Upper lobe of left lung (tissue), 4 donors: Measurements from ENCODE around the gene TSPAN5.

Source experiments
- CTCF ChIP-seq, 6 experiments: fragments of 450-650 bp in 4 of 6; fragments of 200-600 bp in 2 of 6; sonication (generic) in 2 of 6; IDR thresholded peaks; one replicate each; pipeline ENCODE4 v1.5.1; 2016 to 2019; ENCODE audit warnings: antibody characterized with exemption in 6 of 6
- EP300 ChIP-seq, 4 donors: sonication (generic); formaldehyde crosslinking; IDR thresholded peaks; one replicate each; pipeline ENCODE4 v1.5.1; 2017; ENCODE audit warnings: antibody characterized with exemption in 4 of 4, control low read depth in 2 of 4
- POLR2A ChIP-seq, 4 donors: fragments of 450-650 bp; IDR thresholded peaks; one replicate each; pipeline ENCODE4 v1.5.1; 2016 to 2017; ENCODE audit warnings: antibody characterized with exemption in 4 of 4, mild to moderate bottlenecking in 2 of 4
- POLR2AphosphoS5 ChIP-seq, 2 donors: sonication (generic); formaldehyde crosslinking; IDR thresholded peaks; one replicate each; pipeline ENCODE4 v1.5.1; 2017; ENCODE audit warnings: antibody characterized with exemption in 2 of 2

- no peak for TF ChIP-seq CTCF (IDR thresholded peaks at IDR 0.05)
- TF ChIP-seq POLR2A (IDR thresholded peaks at IDR 0.05) = no peak
- TF ChIP-seq EP300 (IDR thresholded peaks at IDR 0.05) = no peak
- TF ChIP-seq POLR2AphosphoS5 (IDR thresholded peaks at IDR 0.05) = no peak
Observed at GRCh38 chr4:98574816-98575215, 83.6 kb downstream of the TSPAN5 start.
